Right ventricle myocardium superior (tissue), 1 donor: ENCODE data around the gene DNAAF5. TPM values are rescaled to one million over a fixed set of nuclear protein-coding genes. Genes with fewer than 3 reads are reported as not detected.
"Not testable (repeated sequence)": the region's sequence is repeated elsewhere in the genome, so short reads cannot be mapped to it uniquely, and the experiment has no call there.

Experiments used
- ATAC-seq: fragments of 200-7000 bp; cut with Tn5 transposase; one replicate; pipeline ENCODE4 v1.9.1; 2020; ENCODE audit warnings: mild to moderate bottlenecking; ENCODE audit not compliant: poor library complexity
- DNase-seq: peaks from one replicate; pipeline ENCODE4 v3.0.0-alpha.2; 2020
- intact Hi-C: fragments of 100-400 bp; cut with DNase I; formaldehyde crosslinking; loops from one replicate; pipeline ENCODE4 v1.11.2; 2022
- total RNA-seq: library from RNA; stranded (reverse); fragmentation: NEBNext Ultra II Directional; extraction: Animal tissue kit (Norgen Biotek cat#: 25700); gene quantifications from one replicate; pipeline ENCODE4 v1.2.1, GENCODE V29; 2021
- donor health status: DM: no; HTN: yes; CAD: no; lungs with severe emphysema.

The DNAAF5 gene
- total RNA-seq, 1 donor from 2014 or later: 19.3 TPM

DNA sequence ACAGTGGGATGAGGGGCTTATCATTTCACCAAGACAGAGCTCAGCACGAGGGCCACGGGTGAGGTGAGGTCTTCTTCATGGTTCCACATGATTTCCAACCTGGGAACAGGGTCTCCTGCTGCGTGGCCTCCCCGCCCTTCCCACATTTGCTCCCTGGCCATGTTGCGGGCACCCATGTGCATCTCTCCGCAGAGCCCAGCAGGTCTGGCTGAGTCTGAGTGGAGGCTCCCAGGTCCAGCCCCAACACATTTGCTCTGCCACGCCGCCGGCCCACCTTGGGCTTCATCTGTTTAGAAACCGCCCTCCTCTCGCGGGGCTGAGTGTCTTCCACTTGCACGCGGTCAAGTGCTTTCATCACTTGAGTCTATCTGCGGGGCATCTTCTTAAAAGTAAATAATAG is 15.4 kb downstream of the DNAAF5 start:
- DNase-seq (peak; percentile 29), ATAC-seq (no peak)
- intact Hi-C loops: no loop called here

DNA sequence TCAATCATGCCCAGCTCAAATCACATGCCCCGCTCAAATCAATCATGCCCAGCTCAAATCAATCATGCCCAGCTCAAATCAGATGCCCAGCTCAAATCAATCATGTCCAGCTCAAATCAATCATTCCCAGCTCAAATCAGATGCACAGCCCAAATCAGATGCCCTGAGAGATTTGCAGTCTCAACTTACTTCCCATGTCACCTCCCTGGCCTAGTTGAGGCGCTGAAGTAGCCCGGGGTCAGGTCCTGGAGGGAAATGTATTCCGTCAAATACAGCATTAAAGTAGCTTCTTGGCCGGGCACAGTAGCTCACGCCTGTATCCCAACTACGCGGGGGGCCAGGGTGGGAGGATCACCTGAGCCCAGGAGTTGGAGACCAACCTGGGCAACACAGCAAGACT is 16.3 kb downstream of the DNAAF5 start:
- no peak for DNase-seq
- intact Hi-C loops: no loop called here
- ATAC-seq: no peak

DNA sequence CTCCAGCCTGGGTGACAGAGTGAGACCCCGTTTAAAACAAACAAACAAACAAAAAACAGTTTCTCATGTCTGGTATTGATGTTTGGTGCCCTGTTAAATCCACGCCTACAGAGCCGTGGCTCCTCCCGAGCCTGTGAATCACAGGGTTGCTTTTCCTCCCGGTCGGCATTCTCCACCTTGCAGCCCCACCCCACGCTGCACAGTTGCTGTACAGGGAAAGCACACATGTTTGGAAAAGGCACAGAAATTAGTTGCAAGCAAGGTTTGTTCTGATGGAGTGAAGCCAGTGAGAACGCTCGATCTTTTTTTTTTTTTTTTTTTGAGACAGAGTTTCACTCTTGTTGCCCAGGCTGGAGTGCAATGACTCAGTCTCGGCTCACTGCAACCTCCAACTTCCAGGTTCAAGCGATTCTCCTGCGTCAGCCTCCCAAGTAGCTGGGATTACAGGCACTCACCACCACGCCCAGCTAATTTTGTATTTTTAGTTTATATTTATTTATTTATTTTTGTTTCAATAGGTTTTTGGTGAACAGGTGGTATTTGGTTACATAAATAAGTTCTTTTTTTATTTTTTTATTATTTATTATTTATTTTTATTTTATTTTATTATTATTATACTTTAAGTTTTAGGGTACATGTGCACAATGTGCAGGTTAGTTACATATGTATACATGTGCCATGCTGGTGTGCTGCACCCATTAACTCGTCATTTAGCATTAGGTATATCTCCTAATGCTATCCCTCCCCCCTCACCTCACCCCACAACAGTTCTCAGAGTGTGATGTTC is 17.0 kb downstream of the DNAAF5 start:
- peak; percentile 20 for DNase-seq
- ATAC-seq, intact Hi-C loops: not testable (repeated sequence)

DNA sequence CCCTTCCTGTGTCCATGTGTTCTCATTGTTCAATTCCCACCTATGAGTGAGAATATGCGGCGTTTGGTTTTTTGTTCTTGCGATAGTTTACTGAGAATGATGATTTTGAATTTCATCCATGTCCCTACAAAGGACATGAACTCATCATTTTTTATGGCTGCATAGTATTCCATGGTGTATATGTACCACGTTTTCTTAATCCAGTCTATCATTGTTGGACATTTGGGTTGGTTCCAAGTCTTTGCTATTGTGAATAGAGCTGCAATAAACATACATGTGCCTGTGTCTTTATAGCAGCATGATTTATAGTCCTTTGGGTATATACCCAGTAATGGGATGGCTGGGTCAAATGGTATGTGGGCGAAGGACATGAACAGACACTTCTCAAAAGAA is 17.6 kb downstream of the DNAAF5 start:
- DNase-seq, ATAC-seq, intact Hi-C loops: not testable (repeated sequence)

DNA sequence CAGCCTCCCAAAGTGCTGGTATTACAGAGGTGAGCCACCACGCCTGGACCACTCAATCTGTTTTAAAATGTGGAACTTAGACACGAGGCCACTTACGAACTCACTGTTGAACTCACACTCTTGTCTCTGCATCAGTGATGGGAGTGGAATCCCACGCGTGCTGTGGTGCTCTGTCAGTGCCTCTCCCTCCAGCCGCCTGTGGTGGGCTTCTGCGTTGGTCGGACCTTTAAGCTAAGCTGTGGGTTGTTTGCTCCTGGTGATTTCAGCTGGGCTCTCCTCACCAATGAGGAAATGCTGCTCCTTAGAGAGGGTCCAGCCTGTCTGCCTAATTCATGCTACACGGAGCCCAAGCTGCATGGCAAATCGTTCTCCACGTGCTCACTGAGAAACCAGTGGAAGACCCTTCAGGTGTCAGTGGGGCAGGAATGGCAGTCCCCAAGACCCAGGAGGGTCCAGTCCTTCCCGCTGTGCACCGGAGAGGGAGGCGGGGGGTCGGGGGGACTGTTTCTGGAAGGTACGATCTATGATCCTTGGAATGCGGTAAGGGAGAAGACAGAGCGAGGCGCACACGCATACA is 18.4 kb downstream of the DNAAF5 start:
- peak; percentile 14 for DNase-seq
- intact Hi-C loops: no loop called here
- no peak for ATAC-seq

DNA sequence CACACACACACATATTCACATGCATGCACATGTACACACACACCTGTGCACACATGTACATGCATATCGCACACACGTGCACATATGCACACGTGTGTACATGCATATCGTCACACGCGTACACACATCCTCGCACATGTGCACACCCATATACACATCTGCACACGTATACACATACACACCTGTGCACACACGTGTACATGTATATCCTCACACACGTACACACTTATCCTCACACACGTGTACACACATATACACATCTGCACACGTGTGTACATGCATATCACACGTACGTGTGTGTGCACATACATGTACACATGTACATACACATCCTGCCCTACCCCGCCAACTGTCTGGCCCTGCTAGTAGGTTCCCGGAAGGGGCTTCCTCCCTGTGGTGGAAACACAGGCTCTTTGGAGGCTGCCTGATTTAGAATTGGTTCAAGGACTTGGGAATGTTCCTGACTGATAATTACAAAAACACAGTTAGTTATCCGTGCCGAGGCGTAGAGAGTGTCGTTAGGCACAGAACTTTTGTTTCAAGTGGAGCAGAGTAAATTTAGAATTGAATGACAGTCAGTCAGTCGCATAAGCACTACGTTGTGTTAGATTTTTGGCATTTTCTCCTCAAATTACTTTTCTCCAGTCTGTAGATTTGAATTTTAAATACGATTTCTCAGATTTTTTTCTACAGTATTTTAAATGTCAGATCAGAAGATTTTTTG is 19.1 kb downstream of the DNAAF5 start:
- intact Hi-C loops: no loop called here
- ATAC-seq: peak; percentile 77

DNA sequence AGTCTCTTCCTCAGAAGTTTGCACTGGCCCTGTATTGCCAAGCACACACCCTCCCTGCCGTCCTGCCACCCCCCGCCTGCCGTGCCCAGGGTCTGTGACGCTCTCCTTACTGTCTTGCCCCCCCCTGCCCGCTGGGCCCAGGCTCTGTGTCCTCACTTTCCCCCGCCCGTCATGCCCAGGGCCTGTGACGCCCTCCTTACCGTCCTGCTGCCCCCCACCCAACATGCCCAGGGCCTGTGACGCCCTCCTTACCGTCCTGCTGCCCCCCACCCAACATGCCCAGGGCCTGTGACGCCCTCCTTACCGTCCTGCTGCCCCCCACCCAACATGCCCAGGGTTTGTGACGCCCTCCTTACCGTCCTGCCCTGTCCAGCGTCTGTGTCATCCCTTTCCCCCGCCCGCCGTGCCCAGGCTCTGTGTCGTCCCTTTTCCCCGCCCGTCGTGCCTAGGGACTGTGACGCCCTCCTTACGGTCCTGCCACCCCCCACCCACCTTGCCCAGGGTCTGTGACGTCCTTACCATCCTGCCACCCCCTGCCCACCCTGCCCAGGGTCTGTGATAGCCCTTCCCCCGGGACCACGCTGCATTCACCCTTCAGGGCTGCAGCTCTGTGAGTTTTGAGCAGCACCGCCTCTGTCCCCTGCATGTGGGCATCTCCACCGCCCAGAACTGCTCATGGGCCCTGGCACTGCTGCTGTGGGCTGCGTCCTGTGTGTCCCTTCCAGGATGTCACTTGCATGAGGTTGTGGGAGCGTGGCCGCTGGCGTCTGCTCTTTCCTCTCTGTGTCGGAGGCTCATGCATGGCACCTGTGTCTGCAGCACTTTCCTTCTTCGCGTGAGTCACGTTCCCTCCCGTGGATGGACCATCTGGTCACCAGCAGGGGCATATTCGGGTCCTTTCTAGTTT is 19.9 kb downstream of the DNAAF5 start:
- DNase-seq (peak; percentile 37), ATAC-seq (peak; percentile 13)
- intact Hi-C loops: no loop called here

More for the DNA sequence above, 19.1 kb downstream of the DNAAF5 start:
- peak; percentile 9 for DNase-seq

DNA sequence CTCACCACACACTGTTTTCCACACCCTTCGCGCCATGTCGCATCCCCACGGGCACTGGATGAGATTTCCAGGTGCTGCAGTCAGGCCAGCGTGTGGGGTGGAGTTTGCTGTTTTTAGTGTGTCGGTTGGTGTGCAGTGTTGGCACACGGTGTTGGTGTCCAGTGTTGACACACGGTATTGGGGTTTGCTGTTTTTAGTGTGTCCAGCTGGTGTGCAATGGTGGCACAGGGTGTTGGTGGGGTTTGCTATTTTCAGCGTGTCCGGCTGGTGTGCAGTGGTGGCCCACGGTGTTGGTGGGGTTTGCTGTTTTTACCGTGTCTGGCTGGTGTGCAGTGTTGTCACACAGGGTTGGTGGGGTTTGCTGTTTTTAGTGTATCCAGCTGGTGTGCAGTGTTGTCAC is 20.7 kb downstream of the DNAAF5 start:
- ATAC-seq (no peak), DNase-seq (peak; percentile 27)
- intact Hi-C loops: no loop called here

DNA sequence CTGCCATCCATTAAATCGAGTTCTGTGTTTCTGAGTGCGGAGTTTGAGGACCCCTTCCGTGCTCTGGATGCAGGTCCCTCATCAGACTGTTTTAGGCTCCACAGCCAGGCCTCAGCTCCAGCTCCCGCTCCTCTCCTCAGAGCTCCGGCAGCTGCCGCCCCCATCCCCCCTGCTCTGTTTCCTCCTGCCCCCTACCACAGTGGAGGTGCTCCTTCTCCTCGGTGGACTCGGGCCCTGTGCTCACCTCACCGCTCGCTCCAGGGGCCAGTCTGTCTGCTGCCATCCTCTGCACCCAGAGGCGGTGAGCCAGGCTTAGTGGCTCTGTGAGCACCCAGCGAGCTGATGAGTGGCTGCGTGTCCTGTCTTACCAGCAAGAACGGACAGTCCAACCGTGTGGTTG is 21.9 kb downstream of the DNAAF5 start:
- ATAC-seq: peak; percentile 10
- peak; percentile 24 for DNase-seq
- intact Hi-C loops: no loop called here

DNA sequence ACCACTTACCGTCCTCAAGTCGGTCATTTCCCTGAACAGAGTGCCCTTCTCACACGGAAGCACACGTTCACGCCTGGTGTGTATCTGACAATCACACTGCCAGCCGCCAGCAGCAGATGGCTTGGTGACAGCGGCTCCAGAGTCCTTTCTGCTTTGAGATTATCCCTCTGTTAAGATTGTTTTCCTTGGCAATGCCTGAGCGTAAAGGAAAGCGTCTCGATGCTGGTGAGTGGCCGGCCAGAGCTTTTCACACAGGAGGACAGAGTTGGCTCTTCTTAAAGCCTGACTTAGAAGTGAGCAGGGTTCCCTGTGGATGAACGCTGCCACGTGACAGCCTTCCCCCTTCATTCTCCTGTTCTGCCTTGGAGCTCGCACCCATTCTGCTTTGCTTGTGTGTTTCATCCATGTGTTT is 22.6 kb downstream of the DNAAF5 start:
- peak; percentile 75 for ATAC-seq

DNA sequence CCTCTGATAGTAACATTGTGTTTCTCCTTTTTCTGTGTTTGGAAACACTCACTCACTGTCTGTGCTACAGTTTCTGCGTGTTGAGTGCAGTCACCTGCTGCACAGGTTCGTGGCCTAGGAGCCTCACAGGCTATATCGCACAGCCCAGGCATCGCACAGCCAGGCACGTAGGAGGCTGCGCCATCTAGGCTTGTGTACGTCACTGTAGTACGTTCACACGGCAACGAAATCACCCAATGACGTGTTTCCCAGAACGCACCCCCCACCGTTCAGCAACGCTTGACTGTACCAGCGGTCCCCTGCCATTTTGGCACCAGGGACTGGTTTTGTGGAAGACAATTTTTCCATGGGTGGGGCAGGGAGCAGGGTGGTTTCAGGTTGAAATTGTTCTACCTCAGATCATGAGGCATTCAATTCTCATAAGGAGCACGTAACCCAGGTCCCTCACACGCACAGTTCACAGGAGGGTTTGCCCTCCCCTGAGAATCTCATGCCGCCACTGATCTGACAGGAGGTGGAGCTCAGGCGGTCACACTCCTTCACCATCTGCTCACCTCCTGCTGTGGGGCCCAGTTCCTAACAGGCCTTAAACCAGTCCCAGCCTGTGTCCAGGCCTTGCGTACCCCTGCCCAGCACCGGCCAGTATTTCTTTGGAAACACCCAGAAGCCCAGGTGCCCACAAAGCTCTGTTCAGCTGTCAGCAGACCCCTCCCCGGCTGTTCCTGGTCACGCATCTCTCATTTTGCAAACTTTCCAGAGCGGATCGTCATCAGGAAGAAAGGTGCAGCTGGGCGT is 23.8 kb downstream of the DNAAF5 start:
- ATAC-seq: no peak
- intact Hi-C loops: no loop called here
- peak; percentile 29 for DNase-seq

More for the DNA sequence above, 22.6 kb downstream of the DNAAF5 start:
- intact Hi-C loops: no loop called here
- peak; percentile 67 for DNase-seq

DNA sequence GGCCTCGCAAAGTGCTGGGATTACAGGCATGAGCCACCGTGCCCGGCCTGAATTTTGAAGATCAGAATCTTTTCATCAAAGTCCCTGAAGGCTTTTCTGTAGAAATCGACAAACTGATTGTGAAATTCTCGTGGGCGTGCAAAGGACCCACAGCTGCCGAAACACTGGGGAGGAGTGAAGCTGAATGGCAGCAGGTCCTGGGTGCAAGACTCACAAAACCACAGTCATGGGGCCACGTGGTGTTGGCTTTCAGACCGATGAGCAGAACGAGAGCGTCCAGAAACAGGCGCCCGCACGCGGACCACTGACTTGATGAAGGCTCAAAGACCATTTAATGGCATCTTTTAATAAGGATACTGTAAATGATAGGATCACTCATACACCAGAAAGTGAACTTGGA is 25.3 kb downstream of the DNAAF5 start:
- intact Hi-C loops: no loop called here
- ATAC-seq (no peak), DNase-seq (peak; percentile 17)

DNA sequence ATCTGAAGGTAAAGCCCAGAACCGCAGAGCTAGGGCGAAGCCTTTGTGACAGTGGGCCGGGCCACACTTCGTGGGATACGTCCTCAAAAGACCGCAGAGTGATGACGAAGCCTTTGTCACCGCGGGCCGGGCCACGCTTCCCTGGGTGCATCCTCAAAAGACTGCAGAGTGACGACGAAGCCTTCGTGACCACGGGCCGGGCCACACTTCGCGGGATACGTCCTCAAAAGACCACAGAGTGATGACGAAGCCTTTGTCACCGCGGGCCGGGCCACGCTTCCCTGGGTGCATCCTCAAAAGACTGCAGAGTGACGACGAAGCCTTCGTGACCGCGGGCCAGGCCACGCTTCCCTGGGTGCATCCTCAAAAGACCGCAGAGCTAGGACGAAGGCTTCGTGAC is 25.8 kb downstream of the DNAAF5 start:
- intact Hi-C loops, ATAC-seq: not testable (repeated sequence)
- DNase-seq: peak; percentile 39

DNA sequence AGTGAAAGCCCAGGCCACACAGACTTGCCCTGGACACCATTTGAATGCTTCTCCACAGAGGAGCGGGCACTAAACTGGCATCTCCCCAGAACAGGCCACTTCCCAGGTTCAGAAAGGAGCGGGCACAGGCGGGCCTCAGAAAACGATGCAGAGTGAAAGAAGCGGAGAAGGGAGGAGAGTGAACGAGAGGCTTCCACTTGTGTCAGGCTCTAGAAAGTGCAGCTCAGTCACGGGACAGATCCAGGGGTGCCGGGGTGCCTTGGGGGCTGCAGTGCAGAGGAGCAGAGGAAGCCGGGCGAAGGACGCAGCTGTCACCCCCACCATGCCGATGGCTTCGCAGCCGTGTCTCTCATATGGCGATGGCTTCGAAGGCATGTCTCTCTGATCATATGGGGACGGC is 26.7 kb downstream of the DNAAF5 start:
- intact Hi-C loops: no loop called here
- peak; percentile 14 for DNase-seq
- ATAC-seq: no peak

DNA sequence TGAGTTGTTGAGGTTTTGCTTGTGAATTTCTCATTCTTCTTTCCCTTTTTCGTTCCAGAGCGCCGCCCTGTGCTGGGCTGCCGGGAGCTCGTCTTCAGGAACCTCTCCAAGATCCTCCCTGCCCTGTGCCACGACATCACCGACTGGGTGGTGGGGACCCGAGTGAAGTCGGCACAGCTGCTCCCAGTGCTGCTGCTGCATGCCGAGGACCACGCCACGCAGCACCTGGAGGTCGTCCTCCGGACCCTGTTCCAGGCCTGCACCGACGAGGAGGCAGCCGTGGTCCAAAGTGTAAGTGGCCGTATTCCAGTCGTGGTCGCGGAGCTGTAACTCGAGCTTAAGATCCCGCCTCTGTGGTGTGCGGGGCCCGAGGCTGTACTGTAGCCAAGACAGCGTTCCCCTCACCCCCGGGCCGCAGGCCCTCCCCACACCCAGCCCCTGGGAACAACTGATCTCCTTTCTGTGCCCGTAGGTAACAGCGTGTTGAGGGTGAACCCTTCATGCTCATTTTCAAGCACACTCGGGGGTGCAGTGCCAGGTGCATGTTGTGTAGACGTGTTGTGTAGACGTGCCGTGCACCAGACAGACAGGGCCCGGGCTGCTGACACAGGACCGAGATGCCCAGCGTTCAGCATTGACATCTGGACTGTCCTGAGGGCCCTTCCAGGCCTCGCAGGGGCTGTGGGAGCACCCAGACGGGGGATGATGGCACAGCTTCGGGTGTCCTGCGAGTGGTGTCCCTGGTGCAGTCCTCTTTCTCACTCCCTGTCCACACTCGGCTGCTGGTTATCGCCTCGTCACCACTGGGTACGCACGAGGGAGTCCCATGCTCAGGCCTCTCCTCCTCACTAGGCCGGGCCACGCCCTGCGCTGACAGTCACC is 28.3 kb downstream of the DNAAF5 start:
- intact Hi-C loops: no loop called here
- no peak for ATAC-seq
- peak; percentile 39 for DNase-seq

DNA sequence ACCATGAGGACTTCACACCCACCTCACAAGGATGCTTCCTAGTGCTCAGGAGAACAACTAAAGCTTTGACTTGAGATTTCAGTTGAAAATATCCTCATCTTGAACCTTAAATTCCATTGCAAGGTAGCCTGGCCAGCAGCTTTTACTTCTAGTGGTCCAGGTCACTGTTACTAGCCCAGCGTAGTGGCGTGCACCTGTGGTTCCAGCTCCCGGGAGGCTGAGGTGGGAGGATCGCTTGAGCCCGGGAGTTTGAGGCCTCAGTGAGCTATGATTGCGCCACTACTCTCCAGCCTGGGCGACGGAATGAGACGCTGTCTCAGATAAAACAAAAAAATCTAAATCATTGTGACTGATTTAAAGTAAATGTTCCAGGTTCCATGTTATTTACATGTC is 28.9 kb downstream of the DNAAF5 start:
- ATAC-seq (no peak), DNase-seq (peak; percentile 8)
- intact Hi-C loops: no loop called here
